Measurements from ENCODE around the gene ABL2. TPM values are rescaled to one million over a fixed set of nuclear protein-coding genes. Genes with fewer than 3 reads are reported as not detected.

Gene ABL2
- total and polyA plus RNA-seq, 9 of the 15 experiments (the other 6 are each of a cell fraction or from before 2014, with no cell fraction given) = 1.4 to 15.0 (median 8.6) TPM

DNA sequence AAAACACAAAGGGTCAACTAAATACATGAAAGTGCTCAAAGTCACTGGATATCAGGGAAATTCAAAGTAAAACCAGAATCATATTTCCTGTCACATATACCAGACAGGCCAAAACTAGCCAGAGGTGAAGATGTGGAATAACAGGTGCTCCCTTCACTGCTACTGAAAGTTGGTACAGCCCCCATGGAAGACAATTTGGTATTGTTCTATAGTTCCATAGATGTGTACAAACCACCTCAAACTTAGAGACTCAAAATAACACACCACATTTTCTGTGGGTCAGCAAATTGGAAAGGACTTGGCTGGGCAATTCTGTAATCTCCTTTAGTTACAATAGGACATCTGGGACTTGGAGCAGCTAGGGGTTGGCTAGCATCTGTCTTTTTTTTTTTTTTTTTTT lies 39.6 kb upstream of the ABL2 start:
- no peak overlapping the region for H3K4me3 ChIP-seq
- FAIRE-seq (no peak), DNase-seq (ENCODE audit: extremely low read depth in 1 of 4, low spot score in 3 of 4) (no peak), ATAC-seq (peak; percentile 21; the same call in 1 of the 3 replicates)
- H3K27ac ChIP-seq (ENCODE audit: extremely low read depth, low read depth, low read length) = no peak overlapping the region
- no peaks in the 10 kb centered on the region for H4K20me1 ChIP-seq (replicated peaks; ENCODE audit: control insufficient read depth, insufficient read depth, low read length)
- no peaks in the 10 kb centered on the region for H3K9me3 ChIP-seq (replicated peaks; ENCODE audit: control insufficient read depth, insufficient read depth, low read depth, low read length)
- ChIA-PET CTCF (ENCODE audit: low intra/inter-chr PET ratio) (interaction anchor here (0.6 kb wide), 1 partner anchor 32 kb away, joined by 4 read pairs; no protein-coding TSS in a partner anchor), POLR2A (interaction anchor here (1.0 kb wide), 1 partner anchor 12 kb away, joined by 3 read pairs; no protein-coding TSS in a partner anchor)
- no peak overlapping the region for H3K9ac ChIP-seq (ENCODE audit: insufficient read depth in 1 of 2, low read depth in 2 of 2, low read length in 2 of 2)
- no peaks in the 10 kb centered on the region for H3K36me3 ChIP-seq (ENCODE audit: control insufficient read depth, insufficient read depth, low read length)
- intact Hi-C loops (cut with micrococcal nuclease) (no loop called here), in situ Hi-C loops (cut with MboI) (no loop called here)
- no peak overlapping the region for H2AFZ ChIP-seq (ENCODE audit: low read depth, low read length)
- no peak overlapping the region for H3K4me2 ChIP-seq (ENCODE audit: insufficient read depth, low read length)
- H3K79me2 ChIP-seq (ENCODE audit: control insufficient read depth, insufficient read depth, low read length) = no peaks in the 10 kb centered on the region
- BruUV-seq (replicated peaks) = no TSS peak
- no peaks in the 10 kb centered on the region for H3K4me1 ChIP-seq (replicated peaks in 1 of 2; ENCODE audit: control insufficient read depth in 2 of 2, insufficient read depth in 2 of 2, low read length in 2 of 2)
- no peak for TF ChIP-seq ELF4 (CRISPR knock-in tag; IDR thresholded peaks at IDR 0.05)
- no peak for TF ChIP-seq HNRNPLL (IDR thresholded peaks at IDR 0.05; ENCODE audit: low read depth, low read length, poor library complexity, severe bottlenecking)
- 0 out of 2 replicates have a peak, but pooled peaks have one; percentile 30 for TF ChIP-seq ZNF316 (IDR thresholded peaks at IDR 0.05)
- TF ChIP-seq, protein P1, sequence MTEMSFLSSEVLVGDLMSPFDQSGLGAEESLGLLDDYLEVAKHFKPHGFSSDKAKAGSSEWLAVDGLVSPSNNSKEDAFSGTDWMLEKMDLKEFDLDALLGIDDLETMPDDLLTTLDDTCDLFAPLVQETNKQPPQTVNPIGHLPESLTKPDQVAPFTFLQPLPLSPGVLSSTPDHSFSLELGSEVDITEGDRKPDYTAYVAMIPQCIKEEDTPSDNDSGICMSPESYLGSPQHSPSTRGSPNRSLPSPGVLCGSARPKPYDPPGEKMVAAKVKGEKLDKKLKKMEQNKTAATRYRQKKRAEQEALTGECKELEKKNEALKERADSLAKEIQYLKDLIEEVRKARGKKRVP (CRISPR knock-in tag; IDR thresholded peaks at IDR 0.05) = no peak
- TF ChIP-seq, protein P2, sequence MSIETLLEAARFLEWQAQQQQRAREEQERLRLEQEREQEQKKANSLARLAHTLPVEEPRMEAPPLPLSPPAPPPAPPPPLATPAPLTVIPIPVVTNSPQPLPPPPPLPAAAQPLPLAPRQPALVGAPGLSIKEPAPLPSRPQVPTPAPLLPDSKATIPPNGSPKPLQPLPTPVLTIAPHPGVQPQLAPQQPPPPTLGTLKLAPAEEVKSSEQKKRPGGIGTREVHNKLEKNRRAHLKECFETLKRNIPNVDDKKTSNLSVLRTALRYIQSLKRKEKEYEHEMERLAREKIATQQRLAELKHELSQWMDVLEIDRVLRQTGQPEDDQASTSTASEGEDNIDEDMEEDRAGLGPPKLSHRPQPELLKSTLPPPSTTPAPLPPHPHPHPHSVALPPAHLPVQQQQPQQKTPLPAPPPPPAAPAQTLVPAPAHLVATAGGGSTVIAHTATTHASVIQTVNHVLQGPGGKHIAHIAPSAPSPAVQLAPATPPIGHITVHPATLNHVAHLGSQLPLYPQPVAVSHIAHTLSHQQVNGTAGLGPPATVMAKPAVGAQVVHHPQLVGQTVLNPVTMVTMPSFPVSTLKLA (conservative IDR thresholded peaks at IDR 0.05) = no peak
- no peak for TF ChIP-seq SAFB (IDR thresholded peaks at IDR 0.05; ENCODE audit: borderline replicate concordance, low read depth, low read length)
- TF ChIP-seq, protein P3, sequence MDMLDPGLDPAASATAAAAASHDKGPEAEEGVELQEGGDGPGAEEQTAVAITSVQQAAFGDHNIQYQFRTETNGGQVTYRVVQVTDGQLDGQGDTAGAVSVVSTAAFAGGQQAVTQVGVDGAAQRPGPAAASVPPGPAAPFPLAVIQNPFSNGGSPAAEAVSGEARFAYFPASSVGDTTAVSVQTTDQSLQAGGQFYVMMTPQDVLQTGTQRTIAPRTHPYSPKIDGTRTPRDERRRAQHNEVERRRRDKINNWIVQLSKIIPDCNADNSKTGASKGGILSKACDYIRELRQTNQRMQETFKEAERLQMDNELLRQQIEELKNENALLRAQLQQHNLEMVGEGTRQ (CRISPR knock-in tag; IDR thresholded peaks at IDR 0.05) = no peak
- TF ChIP-seq HOXB6 (CRISPR knock-in tag; IDR thresholded peaks at IDR 0.05; ENCODE audit: borderline replicate concordance) = no peak
- TF ChIP-seq ZNF165 (CRISPR knock-in tag; IDR thresholded peaks at IDR 0.05; ENCODE audit: borderline replicate concordance) = no peak
- no peak for TF ChIP-seq SAFB2 (IDR thresholded peaks at IDR 0.05; ENCODE audit: borderline replicate concordance, low read depth, low read length, severe bottlenecking)
- TF ChIP-seq C11orf30 (IDR thresholded peaks at IDR 0.05; ENCODE audit: low read depth) = peak; percentile 9; the same call in 1 of the 2 replicates
- 0 out of 5 replicates have a peak, but pooled peaks cover 0 to 3% of the 10 kb centered on the region in 2 experiments for H3K27me3 ChIP-seq (ENCODE audit: control insufficient read depth in 2 of 2, insufficient read depth in 2 of 2, low read length in 2 of 2)
- H3K9me1 ChIP-seq (ENCODE audit: control insufficient read depth, insufficient read depth, low read length) = no peaks in the 10 kb centered on the region
